OCI-LY3 (cell line): Measurements from ENCODE around the gene TESK2.

Source experiments
- CTCF ChIP-seq: fragments of 200-600, 300-600 bp; sonication (generic); IDR thresholded peaks from 2 replicates; pipeline ENCODE4 v1.5.1; 2014; ENCODE audit warnings: antibody characterized with exemption, low read length, low read depth
- EZH2phosphoT487 ChIP-seq: fragments of 200-600 bp; shearing (Covaris generic); IDR thresholded peaks from 2 replicates; pipeline ENCODE4 v1.6.1; 2018; ENCODE audit warnings: antibody characterized with exemption, mixed run types, low read depth

GRCh38 chr1:45335855-45336324 lies 155.1 kb downstream of the TESK2 start:
- TF ChIP-seq CTCF = no peak
- no peak for TF ChIP-seq EZH2phosphoT487
